ENCODE results near the gene NDUFAF8.

Gene NDUFAF8, protein sequence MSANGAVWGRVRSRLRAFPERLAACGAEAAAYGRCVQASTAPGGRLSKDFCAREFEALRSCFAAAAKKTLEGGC

DNA sequence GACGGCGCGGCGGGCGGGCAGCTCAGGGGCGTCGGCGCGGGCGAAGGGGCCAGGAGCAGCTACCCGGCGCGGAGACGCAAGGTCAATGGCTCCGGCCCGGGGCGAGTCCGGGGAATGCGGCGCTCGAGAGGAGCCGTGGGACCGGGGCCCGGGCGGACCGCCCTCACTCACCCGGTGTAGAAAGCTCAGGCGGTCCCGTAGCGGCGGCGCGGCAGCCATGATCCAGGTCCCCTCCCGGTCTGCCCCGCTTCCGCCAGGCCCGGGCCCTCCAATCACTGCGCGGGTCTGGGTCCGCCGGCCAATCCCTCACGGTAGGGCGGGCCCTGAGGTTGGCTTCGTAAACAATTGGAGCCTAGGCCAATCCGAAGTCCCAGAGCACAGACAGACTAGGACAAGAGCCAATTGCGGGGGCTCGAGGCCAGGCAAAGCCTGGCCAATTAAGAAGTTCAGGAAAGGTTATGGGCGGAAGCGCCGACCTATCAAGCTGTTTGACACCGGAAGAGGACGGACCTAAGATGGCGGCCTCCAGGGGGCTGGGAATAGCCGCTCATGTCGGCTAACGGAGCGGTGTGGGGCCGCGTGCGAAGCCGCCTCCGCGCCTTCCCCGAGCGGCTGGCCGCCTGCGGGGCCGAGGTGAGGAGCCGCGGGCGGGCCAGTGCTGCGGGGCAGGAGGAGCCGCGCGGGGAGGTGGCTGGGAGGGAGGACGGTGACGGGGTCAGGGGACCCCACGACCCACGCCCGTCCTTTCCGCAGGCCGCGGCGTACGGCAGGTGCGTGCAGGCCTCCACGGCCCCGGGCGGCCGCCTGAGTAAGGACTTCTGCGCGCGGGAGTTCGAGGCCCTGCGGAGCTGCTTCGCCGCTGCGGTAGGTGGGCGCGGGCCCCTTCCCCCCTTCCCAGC is at the start of gene NDUFAF8, which contains the start of gene TEPSIN:
TSS of gene NDUFAF8 (plus strand) at position 504 of the 899 bp plus-strand sequence. CDS start at position 550, 46 bp downstream.
TSS of gene TEPSIN (minus strand) at position 241 of the 899 bp plus-strand sequence. CDS start at position 219, 22 bp downstream.
- peak; percentile 99 for DNase-seq (ENCODE audit: extremely low read depth, low read depth)
- TF ChIP-seq, protein P1, sequence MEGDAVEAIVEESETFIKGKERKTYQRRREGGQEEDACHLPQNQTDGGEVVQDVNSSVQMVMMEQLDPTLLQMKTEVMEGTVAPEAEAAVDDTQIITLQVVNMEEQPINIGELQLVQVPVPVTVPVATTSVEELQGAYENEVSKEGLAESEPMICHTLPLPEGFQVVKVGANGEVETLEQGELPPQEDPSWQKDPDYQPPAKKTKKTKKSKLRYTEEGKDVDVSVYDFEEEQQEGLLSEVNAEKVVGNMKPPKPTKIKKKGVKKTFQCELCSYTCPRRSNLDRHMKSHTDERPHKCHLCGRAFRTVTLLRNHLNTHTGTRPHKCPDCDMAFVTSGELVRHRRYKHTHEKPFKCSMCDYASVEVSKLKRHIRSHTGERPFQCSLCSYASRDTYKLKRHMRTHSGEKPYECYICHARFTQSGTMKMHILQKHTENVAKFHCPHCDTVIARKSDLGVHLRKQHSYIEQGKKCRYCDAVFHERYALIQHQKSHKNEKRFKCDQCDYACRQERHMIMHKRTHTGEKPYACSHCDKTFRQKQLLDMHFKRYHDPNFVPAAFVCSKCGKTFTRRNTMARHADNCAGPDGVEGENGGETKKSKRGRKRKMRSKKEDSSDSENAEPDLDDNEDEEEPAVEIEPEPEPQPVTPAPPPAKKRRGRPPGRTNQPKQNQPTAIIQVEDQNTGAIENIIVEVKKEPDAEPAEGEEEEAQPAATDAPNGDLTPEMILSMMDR (IDR thresholded peaks at IDR 0.05; ENCODE audit: low read depth, low read length): no peak

DNA sequence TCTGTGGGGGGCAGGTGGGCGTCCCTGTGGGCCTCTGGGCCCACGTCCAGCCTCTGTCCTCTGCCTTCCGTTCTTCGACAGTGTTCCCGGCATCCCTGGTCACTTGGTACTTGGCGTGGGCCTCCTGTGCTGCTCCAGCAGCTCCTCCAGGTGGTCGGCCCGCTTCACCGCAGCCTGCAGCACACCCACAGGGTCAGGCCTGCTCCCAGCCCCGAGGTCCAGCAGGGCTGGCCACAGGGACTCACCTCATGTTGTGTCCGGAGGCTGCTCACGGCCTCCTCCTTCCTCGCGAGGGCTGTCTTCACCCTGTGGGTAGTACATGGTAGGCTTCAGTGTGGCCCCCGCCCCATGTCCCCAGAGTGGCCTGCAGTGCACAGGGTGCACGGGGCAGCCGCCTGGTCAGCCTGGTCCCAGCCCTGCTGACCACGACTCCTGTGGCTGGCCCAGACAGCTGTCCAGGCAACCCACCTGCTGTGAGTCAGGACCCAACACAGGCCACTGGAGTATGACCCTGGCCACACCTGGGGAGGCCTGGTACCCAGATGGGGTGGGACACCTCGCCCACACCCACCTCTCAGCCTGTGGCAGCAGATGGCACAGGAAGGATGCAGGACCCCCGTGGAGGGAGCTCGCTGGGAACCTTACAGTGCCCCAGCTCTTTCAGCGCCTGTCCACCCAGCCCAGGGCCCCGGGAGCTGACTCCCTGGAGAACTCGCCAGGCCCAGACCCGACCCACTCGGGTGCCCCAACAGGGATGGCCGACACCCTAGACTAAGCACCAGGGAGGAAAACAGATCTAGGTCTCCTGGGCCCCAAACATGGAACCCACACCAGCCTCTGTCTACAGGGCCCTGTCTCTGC is 49.2 kb upstream of the NDUFAF8 start:
- TF ChIP-seq, protein P1 (IDR thresholded peaks at IDR 0.05; ENCODE audit: low read depth, low read length): peak; percentile 13
- DNase-seq (ENCODE audit: extremely low read depth, low read depth): no peak

DNA sequence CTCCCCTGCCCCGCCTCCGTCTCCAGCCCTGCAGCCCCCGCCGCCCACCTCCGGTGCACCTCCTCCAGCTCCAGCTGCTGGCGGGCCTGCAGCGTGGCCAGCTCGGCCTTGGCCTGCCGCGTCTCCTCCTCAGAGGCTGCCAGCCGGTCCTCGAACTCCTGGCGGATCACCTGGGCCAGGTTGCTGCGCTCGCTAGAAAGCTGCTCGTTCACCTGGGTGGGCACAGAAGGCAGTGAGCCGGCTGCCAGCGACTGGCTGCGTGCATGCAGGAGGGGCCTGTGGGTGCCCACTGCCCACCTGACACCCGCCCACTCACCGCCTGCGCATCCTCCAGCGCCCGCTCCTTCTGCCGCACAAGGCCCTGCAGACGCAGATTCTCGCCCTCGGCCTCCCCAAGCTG is 48.5 kb upstream of the NDUFAF8 start:
- TF ChIP-seq, protein P1 (IDR thresholded peaks at IDR 0.05; ENCODE audit: low read depth, low read length): no peak
- no peak for DNase-seq (ENCODE audit: extremely low read depth, low read depth)

DNA sequence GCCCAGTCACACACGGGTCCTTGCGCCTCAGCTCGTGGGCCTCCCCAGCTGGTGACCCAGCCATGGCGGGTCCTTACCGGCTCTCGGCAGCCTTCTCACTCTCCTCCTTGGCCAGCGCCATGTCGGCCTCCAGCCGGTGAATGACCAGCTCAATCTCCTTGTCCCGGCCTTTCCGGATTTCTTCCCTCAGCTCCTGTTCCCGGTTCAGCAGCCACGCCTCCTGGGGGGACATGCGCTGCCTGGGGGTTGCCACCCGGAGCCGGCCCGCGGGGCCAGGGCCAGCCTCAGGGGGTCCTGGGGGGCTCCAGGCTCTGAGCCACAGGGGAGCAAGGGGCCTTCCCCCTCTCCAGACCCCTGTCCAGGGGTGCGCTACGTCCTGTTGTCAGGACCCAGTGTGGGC is 48.0 kb upstream of the NDUFAF8 start:
- TF ChIP-seq, protein P1 (IDR thresholded peaks at IDR 0.05; ENCODE audit: low read depth, low read length): no peak
- no peak for DNase-seq (ENCODE audit: extremely low read depth, low read depth)

DNA sequence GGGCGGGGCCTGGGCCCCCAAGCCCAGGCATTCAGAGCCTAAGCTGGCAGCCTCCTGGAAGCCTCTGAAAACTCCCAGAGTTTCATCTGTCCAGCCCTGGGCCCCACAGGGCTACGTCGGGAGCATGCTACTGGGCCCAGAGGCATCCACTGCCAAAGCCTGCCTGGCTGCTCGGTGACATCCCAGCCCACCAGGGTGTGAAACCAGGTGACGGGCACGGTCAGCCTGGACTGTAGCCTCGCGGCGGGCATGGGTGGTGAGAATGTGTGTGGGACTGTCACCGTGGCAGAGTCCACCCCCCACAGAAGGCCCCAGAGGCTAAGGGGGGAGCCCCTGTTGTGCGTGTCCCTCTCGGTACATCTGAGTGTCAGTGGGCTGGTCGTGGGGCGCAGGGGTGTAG is 47.5 kb upstream of the NDUFAF8 start:
- TF ChIP-seq, protein P1 (IDR thresholded peaks at IDR 0.05; ENCODE audit: low read depth, low read length): no peak
- no peak for DNase-seq (ENCODE audit: extremely low read depth, low read depth)

DNA sequence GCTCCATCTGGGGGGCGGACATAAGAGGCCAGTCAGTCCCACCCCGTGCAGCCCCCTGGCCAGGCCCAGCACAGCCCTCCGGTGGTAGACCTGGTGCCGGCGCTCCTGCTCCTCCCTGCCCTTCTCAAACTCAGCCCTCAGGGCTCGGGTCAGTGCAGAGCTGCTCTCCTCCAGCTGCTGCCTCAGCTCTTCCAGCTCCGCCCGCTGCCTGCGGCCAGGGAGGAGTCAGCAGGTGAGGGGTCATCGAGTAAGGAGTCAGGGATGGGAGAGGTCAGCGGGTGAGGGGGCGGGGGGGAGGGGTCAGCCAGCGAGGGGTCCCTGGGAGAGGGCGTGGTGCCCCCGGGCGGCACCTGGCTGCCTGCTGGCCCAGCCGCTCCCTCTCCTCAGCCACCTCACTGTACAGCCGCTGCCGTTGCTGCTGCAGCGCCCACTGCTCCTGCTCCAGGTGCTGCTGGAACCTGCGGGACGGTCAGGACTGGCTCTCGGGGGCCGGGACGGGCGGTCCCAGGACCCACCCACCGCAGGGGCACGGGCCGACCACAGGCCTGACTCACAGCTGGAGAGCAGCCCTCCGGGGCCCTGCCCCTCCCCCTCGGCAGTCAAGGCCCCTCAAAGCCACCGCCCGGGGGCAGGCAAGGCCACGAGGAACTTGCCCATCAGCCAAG is 46.6 kb upstream of the NDUFAF8 start:
- TF ChIP-seq, protein P1 (IDR thresholded peaks at IDR 0.05; ENCODE audit: low read depth, low read length): no peak
- DNase-seq (ENCODE audit: extremely low read depth, low read depth): no peak
